HG03064 (cell line): ENCODE results near the gene ATP11A.
"Not testable (repeated sequence)": the region's sequence is repeated elsewhere in the genome, so short reads cannot be mapped to it uniquely, and the experiment has no call there.

ENCODE experiments used
- ATAC-seq: cut with Tn5 transposase; IDR thresholded peaks from one replicate; pipeline ENCODE4 v1.9.1; 2021; ENCODE audit warnings: low read depth; ENCODE audit not compliant: unreplicated experiment

Gene ATP11A

DNA sequence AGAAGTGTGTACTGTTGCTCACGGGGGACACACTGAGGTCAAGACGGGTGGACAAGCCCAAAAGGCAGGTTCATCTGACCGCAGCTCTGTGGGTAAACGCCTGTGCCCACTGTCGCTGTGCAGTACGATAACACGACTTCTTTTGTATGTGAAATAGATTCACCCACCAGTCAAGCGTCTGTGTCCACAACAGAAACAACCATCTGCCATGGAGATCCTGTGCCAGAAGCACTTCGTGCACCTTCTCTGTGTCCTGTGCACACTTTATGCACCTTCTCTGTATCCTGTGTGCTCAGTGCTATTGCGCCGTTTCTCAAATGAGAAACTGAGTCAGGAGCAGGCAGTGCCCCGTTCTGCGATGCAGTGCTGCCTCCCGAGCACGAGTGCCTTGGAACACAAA, 138.9 kb downstream of the ATP11A start:
- no peak for ATAC-seq

DNA sequence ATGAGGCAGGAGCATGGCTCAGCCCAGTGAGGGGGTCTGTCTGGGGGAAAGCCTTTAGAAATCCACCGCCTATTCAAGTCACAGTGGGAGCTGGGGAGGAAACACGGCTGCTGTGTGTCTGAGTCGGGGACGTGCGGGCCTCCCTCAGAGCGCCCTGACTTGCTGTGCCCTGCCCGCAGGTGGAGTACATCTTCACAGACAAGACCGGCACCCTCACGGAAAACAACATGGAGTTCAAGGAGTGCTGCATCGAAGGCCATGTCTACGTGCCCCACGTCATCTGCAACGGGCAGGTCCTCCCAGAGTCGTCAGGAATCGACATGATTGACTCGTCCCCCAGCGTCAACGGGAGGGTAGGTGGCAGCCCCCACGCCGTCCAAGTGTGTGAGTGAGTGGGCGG, 141.4 kb downstream of the ATP11A start:
- no peak for ATAC-seq

DNA sequence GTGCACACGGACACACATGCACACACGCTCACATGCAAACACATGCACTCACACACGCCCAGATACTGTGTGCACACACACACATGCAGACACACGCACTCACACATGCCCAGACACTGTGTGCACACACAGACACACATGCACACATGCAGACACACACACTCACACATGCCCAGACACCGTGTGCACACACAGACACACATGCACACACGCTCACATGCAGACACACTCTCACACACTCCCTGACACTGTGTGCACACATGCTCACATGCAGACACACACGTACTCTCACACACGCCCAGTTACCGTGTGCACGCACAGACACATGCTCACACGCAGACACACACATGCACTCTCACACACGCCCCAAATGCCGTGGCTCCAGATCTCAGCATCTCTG, 142.0 kb downstream of the ATP11A start:
- ATAC-seq = no peak

DNA sequence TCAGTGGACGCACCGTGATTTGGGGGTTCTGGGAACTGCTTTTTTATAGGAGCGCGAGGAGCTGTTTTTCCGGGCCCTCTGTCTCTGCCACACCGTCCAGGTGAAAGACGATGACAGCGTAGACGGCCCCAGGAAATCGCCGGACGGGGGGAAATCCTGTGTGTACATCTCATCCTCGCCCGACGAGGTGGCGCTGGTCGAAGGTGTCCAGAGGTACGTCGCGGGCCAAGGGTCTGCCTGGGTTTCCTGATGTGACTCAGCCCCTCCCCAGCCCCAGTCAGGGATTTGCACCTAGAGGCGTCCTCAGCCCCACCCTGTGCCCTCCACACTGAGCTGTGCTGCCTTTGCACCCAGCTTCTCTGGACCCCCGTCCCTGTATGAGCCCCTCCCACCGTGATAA, 143.0 kb downstream of the ATP11A start:
- ATAC-seq = no peak

DNA sequence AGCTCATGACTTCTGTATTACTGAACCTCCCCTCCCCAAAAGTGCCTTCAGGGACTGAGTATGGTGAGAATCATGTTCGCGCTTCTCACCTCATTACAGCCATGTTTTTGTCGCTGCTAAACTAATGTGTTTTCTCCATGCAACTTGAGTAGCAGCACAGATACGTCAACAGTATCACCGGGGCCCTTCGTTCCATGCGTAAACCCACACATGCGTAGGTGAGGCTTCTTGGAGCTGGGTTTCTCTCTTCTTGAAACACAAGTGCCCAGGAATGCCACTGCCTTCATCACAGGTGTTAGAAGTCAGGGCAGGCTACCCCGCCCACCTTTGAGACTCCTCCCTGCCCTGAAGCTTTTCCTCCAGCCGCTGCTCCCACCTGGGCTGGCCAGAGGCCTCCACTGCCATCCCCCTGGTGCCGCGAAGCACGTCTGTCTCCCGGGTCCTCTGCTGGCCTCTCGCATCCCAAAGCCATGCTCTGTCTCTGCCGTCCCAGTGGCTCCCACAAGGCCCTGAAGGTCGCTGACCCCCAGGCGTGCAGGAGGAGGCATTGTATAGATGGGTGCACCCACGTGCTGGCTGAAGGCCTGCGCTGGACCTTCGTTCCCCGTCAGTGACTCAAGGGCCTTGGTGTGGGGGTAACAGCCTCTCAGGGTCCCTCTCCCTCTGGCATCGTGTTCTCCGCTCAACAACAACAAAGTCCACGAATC, 143.9 kb downstream of the ATP11A start:
- no peak for ATAC-seq

DNA sequence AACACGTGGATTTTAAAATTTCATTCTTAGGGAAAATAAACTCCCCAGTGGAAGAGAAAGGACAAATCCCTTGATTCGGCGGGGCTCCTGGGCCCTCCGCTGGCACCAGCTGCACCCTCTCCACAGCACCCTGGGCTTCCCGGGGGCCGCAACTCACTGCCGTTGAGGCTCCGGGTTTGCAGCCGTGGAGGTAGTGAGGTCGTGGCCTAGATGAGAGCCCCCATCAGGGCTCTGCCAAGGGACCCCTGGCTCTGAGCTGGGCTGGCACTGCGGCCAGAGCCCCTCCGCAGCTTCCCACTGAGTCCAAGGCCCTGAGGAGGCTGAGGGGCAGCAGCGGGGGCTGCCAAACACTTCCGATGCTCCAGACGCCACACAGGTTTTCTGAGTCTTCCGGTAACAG, 145.5 kb downstream of the ATP11A start:
- no peak for ATAC-seq

DNA sequence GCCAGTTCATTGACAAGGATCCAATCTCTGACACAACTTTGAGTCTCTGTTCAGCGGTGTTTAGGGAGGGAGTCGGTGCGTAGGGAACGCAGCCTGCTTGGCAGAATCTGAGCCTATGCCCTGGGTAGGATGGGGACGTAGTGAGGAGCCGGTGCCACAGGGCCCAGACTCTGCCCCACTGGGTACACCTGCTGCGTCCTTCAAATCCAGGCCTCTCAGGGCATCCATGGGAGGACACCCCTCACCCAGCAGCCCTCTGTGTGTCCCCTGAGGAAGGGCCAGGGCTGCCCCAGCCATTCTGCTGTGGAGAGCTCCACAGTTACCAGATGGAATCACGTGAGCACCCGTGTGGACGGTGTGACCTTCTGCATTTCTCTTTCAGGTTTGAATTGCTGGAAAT, 146.0 kb downstream of the ATP11A start:
- ATAC-seq = no peak

DNA sequence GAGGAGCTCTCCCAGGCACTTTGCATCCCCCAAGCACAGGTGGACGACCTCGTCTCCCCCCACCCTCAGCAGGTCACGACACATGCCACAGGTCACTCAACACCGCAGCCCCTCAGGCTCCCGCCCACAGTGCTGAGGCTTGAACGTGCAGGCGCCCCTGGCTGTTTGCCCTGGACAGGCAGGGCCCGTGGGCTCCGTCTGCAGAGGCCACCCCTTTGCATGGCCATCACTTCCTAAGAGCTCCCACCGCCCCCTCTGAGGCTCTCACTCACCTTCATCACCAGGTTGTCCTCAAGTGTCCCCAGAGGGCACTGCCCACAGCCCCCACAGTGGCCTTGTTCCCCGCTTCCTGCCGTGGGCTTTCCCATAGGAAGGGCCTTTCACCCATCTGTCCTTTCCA, 147.1 kb downstream of the ATP11A start:
- ATAC-seq = no peak

DNA sequence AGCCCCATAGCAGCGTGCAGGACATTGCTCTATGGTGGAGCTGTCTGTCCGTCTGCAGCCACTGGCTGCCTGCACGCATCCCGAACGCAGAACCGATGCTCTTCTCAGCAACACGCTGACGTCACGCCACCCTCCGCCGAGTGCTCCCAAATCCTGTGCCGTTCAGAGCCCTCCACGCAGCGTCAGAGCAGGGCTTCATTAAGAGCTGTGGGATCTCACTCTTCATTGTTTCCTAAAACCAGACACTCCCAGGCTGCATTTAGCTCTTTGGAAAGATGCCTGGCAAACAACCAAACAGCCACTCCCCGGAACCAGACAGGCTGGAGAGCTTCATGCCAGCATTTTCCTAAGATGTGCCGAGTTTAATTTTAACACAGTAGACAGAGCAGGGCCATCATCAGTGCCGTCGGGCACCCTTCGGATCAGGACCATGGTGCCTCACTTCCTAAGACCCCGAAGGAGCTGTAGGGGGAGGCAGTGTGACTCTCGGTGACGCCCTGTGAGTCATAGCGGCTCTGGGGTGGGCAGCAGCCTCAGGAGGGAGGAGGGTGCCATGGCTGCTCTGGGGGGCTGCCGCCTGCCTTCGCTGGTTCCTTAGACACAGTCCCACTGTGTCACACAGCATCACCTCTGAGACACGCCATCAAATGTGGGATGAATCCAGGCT, 147.7 kb downstream of the ATP11A start:
- no peak for ATAC-seq

DNA sequence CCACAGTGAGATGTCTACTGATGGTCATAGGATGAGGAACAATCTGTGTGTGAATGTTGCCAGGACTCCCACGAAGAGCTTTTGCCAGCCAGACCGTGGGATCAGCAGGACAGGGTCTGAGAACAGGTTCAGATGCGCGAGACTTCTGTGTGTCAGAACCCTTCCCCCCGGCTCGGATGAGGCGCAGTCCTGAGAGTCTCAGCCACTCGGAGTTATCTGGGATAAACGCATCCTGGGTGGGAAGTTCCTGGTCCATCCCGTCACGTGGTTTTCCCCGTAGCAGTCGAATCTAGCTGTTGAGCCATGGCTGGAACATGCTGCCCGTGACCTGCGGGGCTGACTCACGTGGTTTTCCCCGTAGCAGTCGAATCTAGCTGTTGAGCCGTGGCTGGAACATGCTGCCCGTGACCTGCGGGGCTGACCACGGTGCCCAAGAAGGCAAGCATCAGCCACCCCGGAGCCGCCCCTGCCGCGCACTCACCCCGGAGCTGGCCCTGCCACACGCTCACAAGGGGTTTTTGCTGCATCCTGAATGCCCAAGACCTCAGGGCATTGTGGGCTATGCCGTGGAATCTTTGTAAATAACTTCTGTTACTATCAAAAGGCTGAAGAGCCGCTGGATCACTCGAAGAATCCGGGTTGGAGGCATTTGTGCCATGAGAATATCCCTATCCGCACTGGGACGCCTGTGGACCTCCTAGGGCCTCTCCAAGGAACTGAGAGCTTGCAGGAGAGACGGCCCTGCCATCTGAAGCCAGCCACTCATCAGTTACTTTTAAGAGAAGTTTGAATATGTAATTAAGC, 148.4 kb downstream of the ATP11A start:
- no peak for ATAC-seq

DNA sequence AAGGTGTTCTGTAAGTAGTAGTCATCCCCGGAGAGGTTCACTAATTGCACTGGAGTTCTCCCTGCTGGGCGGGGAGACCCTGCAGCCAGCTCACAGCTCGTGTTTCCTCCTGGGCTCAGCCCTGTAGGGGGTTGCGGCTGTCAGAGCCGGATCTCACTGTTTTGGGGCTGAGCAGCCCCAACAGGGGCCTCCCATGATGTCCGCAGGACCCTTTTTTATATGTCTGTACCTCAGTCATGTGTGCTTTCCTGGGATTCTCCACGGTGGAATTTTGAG, 148.9 kb downstream of the ATP11A start:
- no peak for ATAC-seq

DNA sequence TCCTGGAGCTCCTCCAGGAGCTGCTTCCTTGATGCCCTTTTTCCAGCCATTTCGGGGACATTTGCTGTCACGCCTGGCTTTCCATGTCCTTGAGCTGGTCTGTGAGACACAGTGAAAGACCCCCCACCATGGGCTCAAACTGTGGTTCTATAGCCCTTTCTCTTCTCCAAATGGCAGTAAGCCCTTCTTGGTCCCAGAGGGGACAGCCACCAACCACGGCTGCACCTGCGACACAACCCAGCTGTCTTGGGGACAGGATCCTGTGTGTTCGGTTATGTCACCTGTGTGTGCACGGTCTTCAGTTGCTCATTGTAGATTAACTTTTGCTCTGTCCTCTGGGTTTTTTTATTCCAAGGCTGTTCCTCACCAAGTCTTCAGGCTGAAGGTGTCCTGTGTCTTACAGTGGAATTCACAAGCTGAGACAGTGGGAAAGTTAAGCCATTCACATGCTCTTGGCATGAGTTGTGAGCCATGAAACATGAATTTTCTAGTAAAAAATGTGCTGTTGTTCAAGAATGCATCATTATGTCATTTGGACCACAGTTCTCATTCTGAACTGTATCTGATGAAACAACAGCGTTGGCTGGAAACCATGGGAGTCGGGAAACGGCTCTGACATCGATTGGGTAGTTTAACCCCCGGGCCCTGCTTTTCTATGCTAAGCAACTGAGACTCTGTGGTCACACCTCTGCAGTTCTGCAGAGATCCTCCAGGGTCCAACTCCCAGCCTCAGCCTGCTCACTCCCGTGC, 149.7 kb downstream of the ATP11A start:
- ATAC-seq = no peak

DNA sequence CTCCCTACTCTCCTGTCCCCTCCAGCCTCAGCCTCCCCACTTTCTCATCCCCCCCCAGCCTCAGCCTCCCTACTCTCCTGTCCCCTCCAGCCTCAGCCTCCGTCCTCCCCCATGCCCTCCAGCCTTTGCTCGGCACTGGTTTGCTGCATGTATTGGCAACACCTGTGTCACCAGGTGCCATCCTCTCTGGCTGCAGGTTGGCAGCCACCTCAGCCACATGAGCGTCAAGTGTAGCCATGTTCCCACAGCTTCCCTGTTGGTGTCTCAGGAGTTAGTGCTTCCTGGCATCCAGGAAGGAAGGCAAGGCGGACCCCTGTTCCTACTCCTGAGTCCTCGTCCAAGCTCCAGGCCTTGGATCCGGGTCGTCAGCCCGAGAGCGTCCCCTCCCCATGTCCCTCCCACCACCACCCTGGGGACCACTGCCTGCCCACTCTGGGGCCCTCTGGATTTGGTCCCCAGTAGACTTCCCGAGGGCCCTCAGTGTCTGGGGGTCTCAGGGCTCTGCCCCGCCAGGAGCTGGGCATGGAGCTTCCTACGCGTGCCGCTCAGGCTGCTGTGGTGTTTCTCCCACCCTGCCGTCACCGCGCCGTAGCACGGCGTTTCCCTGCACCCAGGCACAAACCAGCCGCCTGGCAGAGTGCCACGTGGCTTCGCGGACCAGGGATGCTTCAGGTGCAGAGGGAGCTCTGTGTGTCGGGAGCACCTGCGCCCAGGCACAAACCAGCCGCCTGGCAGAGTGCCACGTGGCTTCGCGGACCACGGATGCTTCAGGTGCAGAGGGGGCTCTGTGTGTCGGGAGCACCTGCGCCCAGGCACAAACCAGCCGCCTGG, 150.8 kb downstream of the ATP11A start:
- ATAC-seq = no peak

DNA sequence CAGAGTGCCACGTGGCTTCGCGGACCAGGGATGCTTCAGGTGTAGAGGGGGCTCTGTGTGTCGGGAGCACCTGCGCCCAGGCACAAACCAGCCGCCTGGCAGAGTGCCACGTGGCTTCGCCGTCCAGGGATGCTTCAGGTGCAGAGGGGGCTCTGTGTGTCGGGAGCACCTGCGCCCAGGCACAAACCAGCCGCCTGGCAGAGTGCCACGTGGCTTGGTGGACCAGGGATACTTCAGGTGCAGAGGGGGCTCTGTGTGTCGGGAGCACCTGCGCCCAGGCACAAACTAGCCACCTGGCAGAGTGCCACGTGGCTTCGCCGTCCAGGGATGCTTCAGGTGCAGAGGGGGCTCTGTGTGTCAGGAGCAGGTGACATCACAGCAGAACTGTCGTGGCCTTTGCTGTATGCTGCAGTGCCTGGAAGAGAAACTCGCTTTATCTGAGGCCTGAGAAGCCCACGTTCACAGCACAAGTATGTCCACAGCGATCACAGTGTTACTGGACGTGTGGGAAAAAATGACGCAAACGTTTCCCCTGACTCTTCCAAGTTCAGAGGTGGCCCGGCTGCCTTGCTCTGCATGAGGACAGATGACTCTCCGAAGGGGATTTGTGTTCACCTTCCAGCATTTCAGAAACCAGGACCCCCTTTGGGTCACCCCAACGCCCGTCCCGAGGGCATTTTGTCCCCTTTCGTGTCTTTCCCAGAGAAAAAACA, 151.6 kb downstream of the ATP11A start:
- not testable (repeated sequence) for ATAC-seq

DNA sequence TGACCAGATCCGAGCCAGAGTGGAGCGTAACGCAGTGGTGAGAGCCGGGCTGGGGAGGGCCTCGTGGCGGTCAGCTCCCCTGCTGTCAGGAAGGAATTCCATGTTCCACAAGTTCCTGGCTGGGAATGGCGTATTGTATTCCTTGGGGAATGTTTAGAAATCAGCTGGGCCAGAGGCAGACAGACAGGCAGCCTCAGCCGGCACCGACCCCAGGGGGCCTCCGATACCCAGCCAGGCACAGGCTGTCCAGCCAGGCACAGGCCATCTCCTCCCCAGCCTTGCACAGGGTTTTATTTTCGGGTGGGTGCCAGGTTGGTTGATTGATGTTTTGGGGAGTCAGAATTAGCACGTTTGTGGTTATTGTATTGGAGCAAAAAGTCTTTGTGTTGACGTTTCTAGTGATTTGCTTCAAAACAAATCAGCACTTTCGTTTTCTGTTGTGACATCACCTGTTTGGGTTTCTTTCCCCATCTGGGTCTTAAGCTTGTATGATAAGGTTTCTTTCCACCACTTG, 152.6 kb downstream of the ATP11A start:
- ATAC-seq = no peak

DNA sequence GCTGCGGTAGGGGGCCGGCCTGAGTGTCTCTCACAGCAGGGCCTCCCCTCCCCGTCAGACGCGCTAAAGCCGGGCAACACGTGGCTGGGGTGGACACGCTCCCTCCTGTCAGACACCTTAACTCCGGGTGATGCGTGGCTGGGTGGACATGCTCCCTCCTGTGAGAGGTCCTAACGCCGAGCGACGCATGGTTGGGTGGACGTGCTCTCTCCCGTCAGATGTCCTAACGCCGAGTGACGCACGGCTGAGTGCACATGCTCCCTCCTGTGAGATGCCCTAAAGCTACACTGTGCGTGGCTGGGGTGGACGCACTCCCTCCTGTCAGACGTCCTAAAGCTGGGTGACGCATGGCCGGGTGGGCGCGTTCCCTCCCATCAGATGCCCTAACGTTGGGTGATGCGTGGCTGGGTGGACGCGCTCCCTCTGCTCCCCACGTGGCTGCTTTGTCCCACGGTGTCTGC, 153.1 kb downstream of the ATP11A start:
- ATAC-seq = no peak

DNA sequence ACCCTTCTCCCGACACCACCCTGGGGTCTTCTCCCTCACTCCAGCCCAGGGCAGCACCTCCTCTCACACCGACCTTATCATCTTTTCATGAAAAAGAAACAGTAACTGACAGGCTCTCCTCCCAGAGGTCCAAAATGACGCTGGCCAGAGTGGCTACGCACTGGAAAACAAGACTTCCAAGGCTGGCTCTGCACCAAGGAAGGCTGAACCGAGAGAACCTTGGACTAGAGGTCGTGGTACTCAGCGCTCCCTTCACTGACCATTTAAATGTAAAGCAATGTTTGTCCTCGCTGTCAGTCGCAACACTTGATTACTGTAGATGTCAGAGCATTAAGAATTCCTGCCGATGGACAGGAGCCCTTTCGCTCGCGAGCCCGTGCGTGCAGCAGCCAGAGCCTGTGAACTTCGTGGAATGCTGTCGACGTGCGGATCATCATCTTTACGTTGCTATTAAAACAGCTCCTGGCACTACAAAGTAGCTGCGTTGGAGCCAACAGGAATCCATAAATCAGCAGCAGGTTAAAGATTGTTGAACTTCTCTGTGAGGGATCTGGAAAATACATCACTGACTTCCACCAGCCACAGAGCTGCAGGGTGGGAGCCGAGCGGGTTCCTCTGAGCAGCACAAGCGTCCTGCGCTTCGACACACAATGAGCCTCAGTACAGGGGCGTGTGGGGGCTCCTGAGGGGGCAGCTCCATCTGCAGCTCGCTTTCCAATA, 153.7 kb downstream of the ATP11A start:
- ATAC-seq = no peak

DNA sequence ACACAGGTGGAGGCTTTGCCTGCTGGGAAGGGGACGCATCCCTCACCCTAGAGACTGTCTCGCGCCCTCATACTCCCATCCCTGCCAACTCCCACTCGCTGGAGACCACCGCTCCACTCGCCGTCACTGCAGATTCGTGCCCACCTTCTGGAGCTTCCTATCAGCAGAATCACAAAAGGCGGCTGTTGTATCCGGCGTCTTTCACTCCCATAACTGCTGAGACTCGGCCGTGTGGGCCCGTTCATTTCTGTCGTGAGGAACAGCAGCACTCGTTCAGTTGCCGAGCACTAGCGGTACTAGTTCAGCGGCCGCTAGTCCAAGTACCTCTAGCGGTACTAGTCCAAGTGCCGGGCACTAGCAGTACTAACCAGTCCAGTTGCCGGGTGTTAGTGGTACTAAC, 154.6 kb downstream of the ATP11A start:
- no peak for ATAC-seq

DNA sequence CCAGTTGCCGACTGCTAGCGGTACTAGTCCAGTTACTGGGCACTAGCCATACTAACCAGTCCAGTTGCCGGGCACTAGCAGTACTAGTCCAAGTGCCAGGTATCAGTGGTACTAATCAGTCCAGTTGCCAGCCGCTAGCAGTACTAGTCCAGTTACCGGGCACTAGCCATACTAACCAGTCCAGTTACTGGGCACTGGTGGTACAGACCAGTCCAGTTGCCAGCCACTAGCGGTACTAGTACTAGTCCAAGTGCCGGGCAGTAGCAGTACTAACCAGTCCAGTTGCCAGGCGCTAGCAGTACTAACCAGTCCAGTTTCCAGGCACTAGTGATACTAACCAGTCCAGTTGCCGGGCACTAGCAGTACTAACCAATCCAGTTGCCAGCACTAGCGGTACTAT, 155.0 kb downstream of the ATP11A start:
- no peak for ATAC-seq
